H1 (cell line): ENCODE measurements around the gene FKBP6. TPM values are rescaled to one million over a fixed set of nuclear protein-coding genes. Genes with fewer than 3 reads are reported as not detected.

Experiments
- CTCF ChIA-PET: fragments of 300-600 bp; sonication (Branson Sonifier 250); formaldehyde crosslinking; loops from one replicate; lab custom pipeline; 2021; ENCODE audit not compliant: partially characterized antibody; lab: Charles Lee
- POLR2A ChIA-PET: fragments of 300-600 bp; sonication (Branson Sonifier 250); formaldehyde crosslinking; loops from one replicate; lab custom pipeline; 2021; ENCODE audit warnings: inconsistent platforms; ENCODE audit not compliant: partially characterized antibody; lab: Charles Lee
- DNase-seq, 2 experiments: peaks; one replicate each; pipeline versions ENCODE4 v3.0.0 to v3.0.0-alpha.2; 2010 to 2022; ENCODE audit warnings: low spot score in 2 of 2, low read depth in 1 of 2, mixed read lengths in 1 of 2
- FAIRE-seq: peaks from 2 replicates; lab custom pipeline; 2011; peaks lifted over from hg19 to GRCh38; lab: Jason Lieb, UNC
- H2AFZ ChIP-seq: 2 replicates; pipeline ENCODE4 v1.8.1; 2012; ENCODE audit warnings: low read length, inconsistent platforms
- H2AK5ac ChIP-seq: 2 replicates; pipeline ENCODE4 v1.6.1; 2013; ENCODE audit warnings: low read depth, low read length
- H2BK120ac ChIP-seq: replicated peaks from 2 replicates; pipeline ENCODE3; 2013; ENCODE audit warnings: low read depth, low read length, inconsistent platforms
- H2BK12ac ChIP-seq: 2 replicates; pipeline ENCODE4 v1.6.1; 2013; ENCODE audit warnings: low read depth, low read length
- H2BK15ac ChIP-seq: 2 replicates; pipeline ENCODE4 v1.6.1; 2013; ENCODE audit warnings: low read length
- H2BK20ac ChIP-seq: 2 replicates; pipeline ENCODE4 v1.6.1; 2013; ENCODE audit warnings: low read length
- H2BK5ac ChIP-seq: 2 replicates; pipeline ENCODE4 v1.6.1; 2013; ENCODE audit warnings: low read depth, low read length
- H3K14ac ChIP-seq: 2 replicates; pipeline ENCODE4 v1.6.1; 2013; ENCODE audit warnings: inconsistent platforms; ENCODE audit not compliant: insufficient read length
- H3K18ac ChIP-seq: 2 replicates; pipeline ENCODE4 v1.6.1; 2013; ENCODE audit warnings: low read length; ENCODE audit errors: extremely low read depth
- H3K23ac ChIP-seq: 2 replicates; pipeline ENCODE4 v1.6.1; 2013; ENCODE audit warnings: inconsistent platforms; ENCODE audit not compliant: insufficient read length
- H3K23me2 ChIP-seq: 2 replicates; pipeline ENCODE4 v1.6.1; 2013; ENCODE audit warnings: low read depth, low read length
- H3K27ac ChIP-seq: 2 replicates; pipeline ENCODE4 v1.6.1; 2011; ENCODE audit warnings: low read depth, low read length, inconsistent platforms
- H3K27me3 ChIP-seq, 4 experiments: replicated peaks in 1 of 4; 1 replicate in 1 of 4; 2 replicates in 3 of 4; pipeline versions ENCODE4 v1.6.1 to v1.8.1; 2011 to 2013; ENCODE audit warnings: low read length in 3 of 4, mild to moderate bottlenecking in 3 of 4, inconsistent platforms in 2 of 4, mixed read lengths in 2 of 4, moderate library complexity in 1 of 4; ENCODE audit not compliant: control insufficient read depth in 3 of 4, insufficient read depth in 3 of 4; ENCODE audit errors: extremely low read depth in 1 of 4
- H3K36me3 ChIP-seq, 4 experiments: 2 replicates each; pipeline versions ENCODE4 v1.6.1 to v1.8.1; 2011 to 2013; ENCODE audit warnings: mild to moderate bottlenecking in 4 of 4, low read length in 3 of 4, moderate library complexity in 2 of 4, control low read depth in 1 of 4, inconsistent platforms in 1 of 4; ENCODE audit not compliant: insufficient read depth in 4 of 4, control insufficient read depth in 2 of 4
- H3K4ac ChIP-seq: replicated peaks from 2 replicates; pipeline ENCODE3; 2013; ENCODE audit warnings: low read length, low read depth, mixed read lengths, inconsistent platforms; ENCODE audit not compliant: insufficient read length
- H3K4me1 ChIP-seq, 4 experiments: replicated peaks in 1 of 4; 1 replicate in 1 of 4; 2 replicates in 3 of 4; pipeline versions ENCODE4 v1.6.1 to v1.8.1; 2011 to 2013; ENCODE audit warnings: low read length in 3 of 4, inconsistent platforms in 2 of 4, mixed read lengths in 1 of 4; ENCODE audit not compliant: insufficient read depth in 4 of 4, control insufficient read depth in 3 of 4
- H3K4me2 ChIP-seq, 2 experiments: 2 replicates each; pipeline versions ENCODE4 v1.6.1 to v1.8.1; 2011 to 2013; ENCODE audit warnings: low read depth in 2 of 2, low read length in 2 of 2, control low read depth in 1 of 2, inconsistent platforms in 1 of 2, mild to moderate bottlenecking in 1 of 2; ENCODE audit not compliant: insufficient read depth in 1 of 2
- H3K4me3 ChIP-seq, 4 experiments: fragments of 200-600, 300-600 bp in 1 of 4; sonication (generic), shearing (Covaris generic), sonication (Bioruptor Twin) in 1 of 4; 2 replicates each; pipeline versions ENCODE4 v1.5.1 to v1.8.1; 2011 to 2016; ENCODE audit warnings: low read length in 4 of 4, low read depth in 3 of 4, control low read depth in 2 of 4, inconsistent platforms in 2 of 4, mild to moderate bottlenecking in 2 of 4, mixed read lengths in 1 of 4, moderate library complexity in 1 of 4; ENCODE audit not compliant: insufficient read depth in 2 of 4; ENCODE audit errors: extremely low read depth in 1 of 4
- H3K56ac ChIP-seq: replicated peaks from 2 replicates; pipeline ENCODE3; 2013; ENCODE audit warnings: low read depth, mild to moderate bottlenecking, mixed read lengths, low read length, inconsistent platforms; ENCODE audit not compliant: insufficient read length
- H3K79me1 ChIP-seq: 2 replicates; pipeline ENCODE4 v1.6.1; 2013; ENCODE audit warnings: low read depth, low read length, control low read depth
- H3K79me2 ChIP-seq, 2 experiments: 2 replicates each; pipeline versions ENCODE4 v1.6.1 to v1.8.1; 2012 to 2013; ENCODE audit warnings: low read length in 2 of 2, mild to moderate bottlenecking in 2 of 2, inconsistent platforms in 1 of 2; ENCODE audit not compliant: insufficient read depth in 2 of 2, control insufficient read depth in 1 of 2
- H3K9ac ChIP-seq, 4 experiments: replicated peaks in 1 of 4; 1 replicate in 1 of 4; 2 replicates in 3 of 4; pipeline versions ENCODE4 v1.6.1 to v1.8.1; 2011 to 2013; ENCODE audit warnings: low read depth in 3 of 4, low read length in 3 of 4, control low read depth in 2 of 4, mild to moderate bottlenecking in 2 of 4, moderate library complexity in 2 of 4, inconsistent platforms in 1 of 4; ENCODE audit errors: extremely low read depth in 1 of 4
- H3K9me3 ChIP-seq, 2 experiments: 2 replicates each; pipeline versions ENCODE4 v1.6.1 to v1.8.1; 2012 to 2013; ENCODE audit warnings: mild to moderate bottlenecking in 2 of 2, moderate library complexity in 2 of 2, control low read depth in 1 of 2, inconsistent platforms in 1 of 2, low read depth in 1 of 2, low read length in 1 of 2, mixed read lengths in 1 of 2; ENCODE audit not compliant: insufficient read depth in 2 of 2
- H4K20me1 ChIP-seq, 2 experiments: replicated peaks in 1 of 2; 2 replicates each; pipeline versions ENCODE3 to v1.8.1; 2011 to 2013; ENCODE audit warnings: inconsistent platforms in 2 of 2, low read length in 2 of 2, mild to moderate bottlenecking in 1 of 2; ENCODE audit not compliant: insufficient read depth in 2 of 2, control insufficient read depth in 1 of 2
- H4K5ac ChIP-seq: 2 replicates; pipeline ENCODE4 v1.6.1; 2013; ENCODE audit warnings: low read length, low read depth, mixed read lengths, inconsistent platforms; ENCODE audit not compliant: insufficient read length
- H4K8ac ChIP-seq: 2 replicates; pipeline ENCODE4 v1.8.0; 2013; ENCODE audit warnings: mild to moderate bottlenecking, moderate library complexity, low read length, inconsistent platforms; ENCODE audit not compliant: insufficient read depth; ENCODE audit errors: extremely low read depth
- H4K91ac ChIP-seq: replicated peaks from 2 replicates; pipeline ENCODE3; 2013; ENCODE audit warnings: low read length, mixed read lengths, inconsistent platforms; ENCODE audit not compliant: insufficient read length
- BACH1 ChIP-seq: IDR thresholded peaks from 2 replicates; pipeline ENCODE4 v1.6.1; 2012; ENCODE audit warnings: low read length, improper control_type of control experiment
- CBX8 ChIP-seq: fragments of 300-800, 300-1000 bp; sonication (generic); IDR thresholded peaks from 2 replicates; pipeline ENCODE4 v1.7.1; 2016; ENCODE audit warnings: low read depth, low read length, borderline replicate concordance
- CHD1 ChIP-seq: IDR thresholded peaks from 2 replicates; pipeline ENCODE4 v1.6.1; 2012; ENCODE audit warnings: low read depth, low read length, improper control_type of control experiment
- HDAC6 ChIP-seq: IDR thresholded peaks from one replicate; pipeline ENCODE4 v1.7.1; 2012; ENCODE audit warnings: low read depth, mild to moderate bottlenecking, inconsistent platforms, low read length, moderate library complexity
- JUN ChIP-seq: IDR thresholded peaks from 2 replicates; pipeline ENCODE4 v1.6.1; 2011; ENCODE audit warnings: low read depth, mild to moderate bottlenecking, improper control_type of control experiment, low read length
- POLR2A ChIP-seq, 2 experiments: IDR thresholded peaks; 1 replicate in 1 of 2; 2 replicates in 1 of 2; pipeline ENCODE4 v1.6.1; 2011; ENCODE audit warnings: low read depth in 2 of 2, low read length in 2 of 2, mild to moderate bottlenecking in 2 of 2; ENCODE audit errors: control extremely low read depth in 1 of 2
- POLR2AphosphoS5 ChIP-seq: IDR thresholded peaks from 2 replicates; pipeline ENCODE4 v1.6.1; 2011; ENCODE audit warnings: low read depth, low read length
- RFX5 ChIP-seq: IDR thresholded peaks from 2 replicates; pipeline ENCODE4 v1.6.1; 2011; ENCODE audit warnings: low read depth, low read length, improper control_type of control experiment, borderline replicate concordance
- SIRT6 ChIP-seq: IDR thresholded peaks from one replicate; pipeline ENCODE4 v1.7.1; 2012; ENCODE audit warnings: low read length, inconsistent platforms
- TAF1 ChIP-seq: IDR thresholded peaks from 2 replicates; pipeline ENCODE4 v1.6.1; 2011; ENCODE audit warnings: mild to moderate bottlenecking, low read depth, low read length
- TBP ChIP-seq: IDR thresholded peaks from 2 replicates; pipeline ENCODE4 v1.6.1; 2011; ENCODE audit warnings: low read depth, low read length, improper control_type of control experiment
- USF2 ChIP-seq: IDR thresholded peaks from 2 replicates; pipeline ENCODE4 v1.6.1; 2011; ENCODE audit warnings: low read length, improper control_type of control experiment
- YY1 ChIP-seq: IDR thresholded peaks from 2 replicates; pipeline ENCODE4 v1.6.1; 2011; ENCODE audit warnings: low read depth, mild to moderate bottlenecking, low read length
- WGBS, 2 experiments: shearing (Covaris generic) in 1 of 2; methylation state at CpG; one replicate each; pipeline versions ENCODE4 v1.1.6 to v1.1.7; 2013 to 2015; ENCODE audit warnings: low lambda C conversion rate in 2 of 2, mixed read lengths in 2 of 2, inconsistent platforms in 1 of 2, low coverage in 1 of 2, missing lambda C conversion rate in 1 of 2; ENCODE audit not compliant: insufficient replicate concordance in 2 of 2, insufficient coverage in 1 of 2, insufficient read length in 1 of 2; ENCODE audit errors: extremely low coverage in 1 of 2, missing lambda C conversion rate in 1 of 2; 5-methylcytosine and 5-hydroxymethylcytosine counted together
- polyA plus RNA-seq, 7 experiments: library from polyadenylated mRNA; depleted of rRNA in 3 of 7; stranded (reverse) in 5 of 7; unstranded in 2 of 7; fragments of >200 nt in 5 of 7; fragments of 200-250 nt in 2 of 7; gene quantifications; 1 replicate in 5 of 7; 2 replicates in 1 of 7; 4 replicates in 1 of 7; pipeline versions ENCODE4 v1.2.1 to v1.2.3, GENCODE V29; 2011 to 2013; ENCODE audit warnings: missing spikeins in 2 of 7, mixed read lengths in 2 of 7
- total RNA-seq: library from RNA; stranded (reverse); fragmentation: NEBNext Ultra II Directional; extraction: Animal tissue kit (Norgen Biotek cat#: 25700); gene quantifications from 2 replicates; pipeline ENCODE4 v1.2.1, GENCODE V29; 2021
- TF ChIP-seq, protein P1 (sequence below): IDR thresholded peaks from 2 replicates; pipeline ENCODE4 v1.6.1; 2011; ENCODE audit warnings: low read depth, mild to moderate bottlenecking, low read length; ENCODE audit not compliant: insufficient read depth

FKBP6 gene
- total and polyA plus RNA-seq, 2 of the 8 experiments (the other 6 are each of a cell fraction or from before 2014, with no cell fraction given) = 0.14 to 0.19 TPM

- H3K4me2 ChIP-seq = no peak overlapping the region
- no peak overlapping the region for H4K8ac ChIP-seq
- no peaks in the 10 kb centered on the region for H3K4me1 ChIP-seq
- H3K4ac ChIP-seq = no peak overlapping the region
- H3K27me3 ChIP-seq = no peaks in the 10 kb centered on the region; a peak in 2 of 7 replicates
- H3K14ac ChIP-seq = no peak overlapping the region
- no peak overlapping the region for H3K27ac ChIP-seq
- ChIA-PET CTCF (interaction anchor here (0.7 to 0.8 kb wide), 2 partner anchors 38 to 69 kb away, joined by 4 read pairs; no protein-coding TSS in a partner anchor), POLR2A (interaction anchor here (0.6 kb wide), 1 partner anchor 432 kb away, joined by 3 read pairs; no protein-coding TSS in a partner anchor)
- no peak overlapping the region for H2BK5ac ChIP-seq
- H3K79me2 ChIP-seq = no peaks in the 10 kb centered on the region
- FAIRE-seq (no peak), DNase-seq (no peak)
- no peaks in the 10 kb centered on the region for H4K20me1 ChIP-seq
- TF ChIP-seq JUN (no peak), POLR2A (IDR thresholded peaks at IDR 0.05; ENCODE audit: control extremely low read depth in 1 of 2, low read depth in 2 of 2, low read length in 2 of 2) (no peak), SIRT6 (no peak), CBX8 (no peak), HDAC6 (no peak), BACH1 (no peak), USF2 (no peak), TAF1 (no peak), RFX5 (no peak), TBP (no peak), POLR2AphosphoS5 (no peak), YY1 (no peak), CHD1 (no peak)
- TF ChIP-seq, protein P1, sequence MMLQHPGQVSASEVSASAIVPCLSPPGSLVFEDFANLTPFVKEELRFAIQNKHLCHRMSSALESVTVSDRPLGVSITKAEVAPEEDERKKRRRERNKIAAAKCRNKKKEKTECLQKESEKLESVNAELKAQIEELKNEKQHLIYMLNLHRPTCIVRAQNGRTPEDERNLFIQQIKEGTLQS = no peak
- no peak overlapping the region for H3K4me3 ChIP-seq
- H2BK20ac ChIP-seq = no peak overlapping the region
- WGBS, 2 experiments = 86% methylated on average over 4 of the region's 4 CpGs; no CpG with 5 or more reads in 1 of the 2 experiments
- H3K23ac ChIP-seq = no peak overlapping the region
- peaks cover 3 to 10% of the 10 kb centered on the region in 2 experiments; a peak in 3 of 4 replicates for H3K9me3 ChIP-seq
- H3K56ac ChIP-seq = no peak overlapping the region
- H3K36me3 ChIP-seq = no peaks in the 10 kb centered on the region
- no peak overlapping the region for H3K9ac ChIP-seq
- no peak overlapping the region for H3K18ac ChIP-seq
- no peak overlapping the region for H2BK15ac ChIP-seq
- no peak overlapping the region for H4K5ac ChIP-seq
- no peak overlapping the region for H2AK5ac ChIP-seq
- no peak overlapping the region for H2BK120ac ChIP-seq
- no peak overlapping the region for H2AFZ ChIP-seq
- no peak overlapping the region for H2BK12ac ChIP-seq
- H3K79me1 ChIP-seq = no peaks in the 10 kb centered on the region
- H3K23me2 ChIP-seq = no peaks in the 10 kb centered on the region
- no peak overlapping the region for H4K91ac ChIP-seq
Observed at GRCh38 chr7:73387908-73388414, 60.0 kb downstream of the FKBP6 start.
